Measurements from ENCODE around the gene MYO3A.
"Not testable (repeated sequence)": the region's sequence is repeated elsewhere in the genome, so short reads cannot be mapped to it uniquely, and the experiment has no call there.

The MYO3A gene

GRCh38 chr10:25974897-25975459, 40.9 kb downstream of the MYO3A start:
- H3K9ac ChIP-seq (ENCODE audit: low read depth in 1 of 2, low read length in 2 of 2), result no peak overlapping the region
- H3K36me3 ChIP-seq (ENCODE audit: control insufficient read depth in 2 of 2, insufficient read depth in 2 of 2, low read length in 2 of 2), result no peaks in the 10 kb centered on the region
- H3K4me1 ChIP-seq (ENCODE audit: control insufficient read depth in 2 of 2, insufficient read depth in 2 of 2, low read length in 2 of 2), result no peaks in the 10 kb centered on the region
- no peaks in the 10 kb centered on the region for H3K9me3 ChIP-seq (ENCODE audit: control insufficient read depth in 2 of 2, low read length in 2 of 2)
- H3K27me3 ChIP-seq (ENCODE audit: control insufficient read depth in 2 of 2, insufficient read depth in 2 of 2, low read length in 2 of 2), result no peaks in the 10 kb centered on the region
- no peak overlapping the region for H3K4me3 ChIP-seq (ENCODE audit: low read length in 2 of 2)
- H3K27ac ChIP-seq (ENCODE audit: low read depth in 2 of 2, low read length in 2 of 2), result no peak overlapping the region

- H3K4me3 ChIP-seq (ENCODE audit: low read length in 2 of 2), result no peak overlapping the region
- no peaks in the 10 kb centered on the region for H3K27me3 ChIP-seq (ENCODE audit: control insufficient read depth in 2 of 2, insufficient read depth in 2 of 2, low read length in 2 of 2)
- H3K4me1 ChIP-seq (ENCODE audit: control insufficient read depth in 2 of 2, insufficient read depth in 2 of 2, low read length in 2 of 2), result no peaks in the 10 kb centered on the region
- no peaks in the 10 kb centered on the region for H3K36me3 ChIP-seq (ENCODE audit: control insufficient read depth in 2 of 2, insufficient read depth in 2 of 2, low read length in 2 of 2)
- H3K9me3 ChIP-seq (ENCODE audit: control insufficient read depth in 2 of 2, low read length in 2 of 2), result no peaks in the 10 kb centered on the region
- no peak overlapping the region for H3K27ac ChIP-seq (ENCODE audit: low read depth in 2 of 2, low read length in 2 of 2)
- no peak overlapping the region for H3K9ac ChIP-seq (ENCODE audit: low read depth in 1 of 2, low read length in 2 of 2)
These were observed 44.7 kb downstream of the MYO3A start for GRCh38 chr10:25978771-25979170.

GRCh38 chr10:25982107-25982506, 48.1 kb downstream of the MYO3A start:
- Histone ChIP-seq H3K4me3 (ENCODE audit: low read length in 2 of 2) (no peak overlapping the region), H3K27ac (ENCODE audit: low read depth in 2 of 2, low read length in 2 of 2) (no peak overlapping the region)

GRCh38 chr10:25988583-25988982, 54.6 kb downstream of the MYO3A start:
- Histone ChIP-seq H3K4me3 (ENCODE audit: low read length in 2 of 2) (no peak overlapping the region), H3K9me3 (ENCODE audit: control insufficient read depth in 2 of 2, low read length in 2 of 2) (no peaks in the 10 kb centered on the region), H3K27ac (ENCODE audit: low read depth in 2 of 2, low read length in 2 of 2) (no peak overlapping the region), H3K36me3 (ENCODE audit: control insufficient read depth in 2 of 2, insufficient read depth in 2 of 2, low read length in 2 of 2) (no peaks in the 10 kb centered on the region), H3K27me3 (ENCODE audit: control insufficient read depth in 2 of 2, insufficient read depth in 2 of 2, low read length in 2 of 2) (no peaks in the 10 kb centered on the region), H3K9ac (ENCODE audit: low read depth in 1 of 2, low read length in 2 of 2) (no peak overlapping the region), H3K4me1 (ENCODE audit: control insufficient read depth in 2 of 2, insufficient read depth in 2 of 2, low read length in 2 of 2) (no peaks in the 10 kb centered on the region)

More at GRCh38 chr10:25982107-25982506, 48.1 kb downstream of the MYO3A start:
- no peaks in the 10 kb centered on the region for H3K36me3 ChIP-seq (ENCODE audit: control insufficient read depth in 2 of 2, insufficient read depth in 2 of 2, low read length in 2 of 2)
- no peaks in the 10 kb centered on the region for H3K9me3 ChIP-seq (ENCODE audit: control insufficient read depth in 2 of 2, low read length in 2 of 2)
- H3K4me1 ChIP-seq (ENCODE audit: control insufficient read depth in 2 of 2, insufficient read depth in 2 of 2, low read length in 2 of 2), result no peaks in the 10 kb centered on the region
- no peak overlapping the region for H3K9ac ChIP-seq (ENCODE audit: low read depth in 1 of 2, low read length in 2 of 2)
- H3K27me3 ChIP-seq (ENCODE audit: control insufficient read depth in 2 of 2, insufficient read depth in 2 of 2, low read length in 2 of 2), result no peaks in the 10 kb centered on the region

- H3K9ac ChIP-seq (ENCODE audit: low read depth in 1 of 2, low read length in 2 of 2), result no peak overlapping the region
- H3K9me3 ChIP-seq (ENCODE audit: control insufficient read depth in 2 of 2, low read length in 2 of 2), result no peaks in the 10 kb centered on the region
- H3K4me1 ChIP-seq (ENCODE audit: control insufficient read depth in 2 of 2, insufficient read depth in 2 of 2, low read length in 2 of 2), result no peaks in the 10 kb centered on the region
- no peaks in the 10 kb centered on the region for H3K27me3 ChIP-seq (ENCODE audit: control insufficient read depth in 2 of 2, insufficient read depth in 2 of 2, low read length in 2 of 2)
- no peak overlapping the region for H3K4me3 ChIP-seq (ENCODE audit: low read length in 2 of 2)
- H3K36me3 ChIP-seq (ENCODE audit: control insufficient read depth in 2 of 2, insufficient read depth in 2 of 2, low read length in 2 of 2), result no peaks in the 10 kb centered on the region
- no peak overlapping the region for H3K27ac ChIP-seq (ENCODE audit: low read depth in 2 of 2, low read length in 2 of 2)
These were observed 55.9 kb downstream of the MYO3A start for GRCh38 chr10:25989951-25990350.

GRCh38 chr10:25999295-25999981, 65.4 kb downstream of the MYO3A start:
- H3K4me3 ChIP-seq (ENCODE audit: low read length in 2 of 2), result no peak overlapping the region
- H3K9me3 ChIP-seq (ENCODE audit: control insufficient read depth in 2 of 2, low read length in 2 of 2), result no peaks in the 10 kb centered on the region
- H3K4me1 ChIP-seq (ENCODE audit: control insufficient read depth in 2 of 2, insufficient read depth in 2 of 2, low read length in 2 of 2), result no peaks in the 10 kb centered on the region
- H3K36me3 ChIP-seq (ENCODE audit: control insufficient read depth in 2 of 2, insufficient read depth in 2 of 2, low read length in 2 of 2), result no peaks in the 10 kb centered on the region
- H3K9ac ChIP-seq (ENCODE audit: low read depth in 1 of 2, low read length in 2 of 2), result no peak overlapping the region
- no peaks in the 10 kb centered on the region for H3K27me3 ChIP-seq (ENCODE audit: control insufficient read depth in 2 of 2, insufficient read depth in 2 of 2, low read length in 2 of 2)
- H3K27ac ChIP-seq (ENCODE audit: low read depth in 2 of 2, low read length in 2 of 2), result no peak overlapping the region

GRCh38 chr10:26000971-26001370, 66.9 kb downstream of the MYO3A start:
- H3K36me3 ChIP-seq (ENCODE audit: control insufficient read depth in 2 of 2, insufficient read depth in 2 of 2, low read length in 2 of 2), result no peaks in the 10 kb centered on the region
- H3K9me3 ChIP-seq (ENCODE audit: control insufficient read depth in 2 of 2, low read length in 2 of 2), result no peaks in the 10 kb centered on the region
- no peak overlapping the region for H3K27ac ChIP-seq (ENCODE audit: low read depth in 2 of 2, low read length in 2 of 2)
- H3K9ac ChIP-seq (ENCODE audit: low read depth in 1 of 2, low read length in 2 of 2), result no peak overlapping the region
- H3K4me3 ChIP-seq (ENCODE audit: low read length in 2 of 2), result no peak overlapping the region
- H3K27me3 ChIP-seq (ENCODE audit: control insufficient read depth in 2 of 2, insufficient read depth in 2 of 2, low read length in 2 of 2), result no peaks in the 10 kb centered on the region
- no peaks in the 10 kb centered on the region for H3K4me1 ChIP-seq (ENCODE audit: control insufficient read depth in 2 of 2, insufficient read depth in 2 of 2, low read length in 2 of 2)

GRCh38 chr10:26002466-26002865, 68.4 kb downstream of the MYO3A start:
- not testable (repeated sequence) for H3K9ac ChIP-seq (ENCODE audit: low read depth in 1 of 2, low read length in 2 of 2); H3K4me3 ChIP-seq (ENCODE audit: low read length in 2 of 2); H3K27me3 ChIP-seq (ENCODE audit: control insufficient read depth in 2 of 2, insufficient read depth in 2 of 2, low read length in 2 of 2); H3K4me1 ChIP-seq (ENCODE audit: control insufficient read depth in 2 of 2, insufficient read depth in 2 of 2, low read length in 2 of 2); H3K36me3 ChIP-seq (ENCODE audit: control insufficient read depth in 2 of 2, insufficient read depth in 2 of 2, low read length in 2 of 2); H3K27ac ChIP-seq (ENCODE audit: low read depth in 2 of 2, low read length in 2 of 2); H3K9me3 ChIP-seq (ENCODE audit: control insufficient read depth in 2 of 2, low read length in 2 of 2)

GRCh38 chr10:26015092-26015491, 81.1 kb downstream of the MYO3A start:
- Histone ChIP-seq H3K4me1 (ENCODE audit: control insufficient read depth in 2 of 2, insufficient read depth in 2 of 2, low read length in 2 of 2) (no peaks in the 10 kb centered on the region), H3K27ac (ENCODE audit: low read depth in 2 of 2, low read length in 2 of 2) (no peak overlapping the region), H3K4me3 (ENCODE audit: low read length in 2 of 2) (no peak overlapping the region), H3K27me3 (ENCODE audit: control insufficient read depth in 2 of 2, insufficient read depth in 2 of 2, low read length in 2 of 2) (no peaks in the 10 kb centered on the region), H3K9ac (ENCODE audit: low read depth in 1 of 2, low read length in 2 of 2) (no peak overlapping the region), H3K36me3 (ENCODE audit: control insufficient read depth in 2 of 2, insufficient read depth in 2 of 2, low read length in 2 of 2) (no peaks in the 10 kb centered on the region), H3K9me3 (ENCODE audit: control insufficient read depth in 2 of 2, low read length in 2 of 2) (no peaks in the 10 kb centered on the region)

- no peak overlapping the region for H3K27ac ChIP-seq (ENCODE audit: low read depth in 2 of 2, low read length in 2 of 2)
- H3K27me3 ChIP-seq (ENCODE audit: control insufficient read depth in 2 of 2, insufficient read depth in 2 of 2, low read length in 2 of 2), result no peaks in the 10 kb centered on the region
- H3K36me3 ChIP-seq (ENCODE audit: control insufficient read depth in 2 of 2, insufficient read depth in 2 of 2, low read length in 2 of 2), result no peaks in the 10 kb centered on the region
- no peak overlapping the region for H3K9ac ChIP-seq (ENCODE audit: low read depth in 1 of 2, low read length in 2 of 2)
- no peak overlapping the region for H3K4me3 ChIP-seq (ENCODE audit: low read length in 2 of 2)
- H3K9me3 ChIP-seq (ENCODE audit: control insufficient read depth in 2 of 2, low read length in 2 of 2), result no peaks in the 10 kb centered on the region
- no peaks in the 10 kb centered on the region for H3K4me1 ChIP-seq (ENCODE audit: control insufficient read depth in 2 of 2, insufficient read depth in 2 of 2, low read length in 2 of 2)
These were observed 88.8 kb downstream of the MYO3A start for GRCh38 chr10:26022831-26023230.
